ENCODE data around the gene SULT2B1.
"Not testable (repeated sequence)": the region's sequence is repeated elsewhere in the genome, so short reads cannot be mapped to it uniquely, and the experiment has no call there.

Gene SULT2B1

GRCh38 chr19:48516536-48516935, 35.4 kb upstream of the SULT2B1 start:
- no peak overlapping the region for H3K9ac ChIP-seq (ENCODE audit: insufficient read length, low read depth)
- TF ChIP-seq YY1 (IDR thresholded peaks at IDR 0.05; ENCODE audit: insufficient read depth, insufficient read length), result no peak
- no peak for TF ChIP-seq SUZ12 (IDR thresholded peaks at IDR 0.05; ENCODE audit: extremely low read depth, insufficient read depth, insufficient read length)
- no peak for TF ChIP-seq ZNF274 (IDR thresholded peaks at IDR 0.05; ENCODE audit: low read depth, low read length)

GRCh38 chr19:48518207-48518606, 33.8 kb upstream of the SULT2B1 start:
- TF ChIP-seq SUZ12 (IDR thresholded peaks at IDR 0.05; ENCODE audit: extremely low read depth, insufficient read depth, insufficient read length) (no peak), ZNF274 (IDR thresholded peaks at IDR 0.05; ENCODE audit: low read depth, low read length) (no peak), YY1 (IDR thresholded peaks at IDR 0.05; ENCODE audit: insufficient read depth, insufficient read length) (no peak)
- Histone ChIP-seq H3K27me3 (ENCODE audit: insufficient read depth, insufficient read length) (peaks cover 5% of the 10 kb centered on the region), H3K4me1 (ENCODE audit: insufficient read depth, insufficient read length) (peaks cover 2% of the 10 kb centered on the region), H3K9me3 (ENCODE audit: insufficient read depth, low read length) (no peaks in the 10 kb centered on the region), H3K9ac (ENCODE audit: insufficient read length, low read depth) (no peak overlapping the region), H3K36me3 (ENCODE audit: insufficient read depth, insufficient read length, low read length) (no peaks in the 10 kb centered on the region), H3K4me3 (ENCODE audit: insufficient read length, low read depth) (no peak overlapping the region)
- no peak for DNase-seq (ENCODE audit: low read depth, low spot score)

More at GRCh38 chr19:48516536-48516935, 35.4 kb upstream of the SULT2B1 start:
- Histone ChIP-seq H3K27me3 (ENCODE audit: insufficient read depth, insufficient read length) (peaks cover 20% of the 10 kb centered on the region), H3K4me1 (ENCODE audit: insufficient read depth, insufficient read length) (peaks cover 2% of the 10 kb centered on the region), H3K36me3 (ENCODE audit: insufficient read depth, insufficient read length, low read length) (no peaks in the 10 kb centered on the region), H3K4me3 (ENCODE audit: insufficient read length, low read depth) (no peak overlapping the region), H3K9me3 (ENCODE audit: insufficient read depth, low read length) (no peaks in the 10 kb centered on the region)
- DNase-seq (ENCODE audit: low read depth, low spot score), result no peak

- not testable (repeated sequence) for H3K4me1 ChIP-seq (ENCODE audit: insufficient read depth, insufficient read length); H3K9me3 ChIP-seq (ENCODE audit: insufficient read depth, low read length); DNase-seq (ENCODE audit: low read depth, low spot score); H3K36me3 ChIP-seq (ENCODE audit: insufficient read depth, insufficient read length, low read length); H3K27me3 ChIP-seq (ENCODE audit: insufficient read depth, insufficient read length); H3K4me3 ChIP-seq (ENCODE audit: insufficient read length, low read depth); H3K9ac ChIP-seq (ENCODE audit: insufficient read length, low read depth)
Measured at GRCh38 chr19:48519426-48519825, 32.5 kb upstream of the SULT2B1 start.

GRCh38 chr19:48520134-48520533, 31.8 kb upstream of the SULT2B1 start:
- Histone ChIP-seq H3K4me1 (ENCODE audit: insufficient read depth, insufficient read length) (no peaks in the 10 kb centered on the region), H3K36me3 (ENCODE audit: insufficient read depth, insufficient read length, low read length) (no peaks in the 10 kb centered on the region), H3K9me3 (ENCODE audit: insufficient read depth, low read length) (peaks cover 4% of the 10 kb centered on the region; the same call in 1 of the 2 replicates), H3K4me3 (ENCODE audit: insufficient read length, low read depth) (no peak overlapping the region), H3K27me3 (ENCODE audit: insufficient read depth, insufficient read length) (no peaks in the 10 kb centered on the region), H3K9ac (ENCODE audit: insufficient read length, low read depth) (no peak overlapping the region)
- no peak for TF ChIP-seq YY1 (IDR thresholded peaks at IDR 0.05; ENCODE audit: insufficient read depth, insufficient read length)
- no peak for TF ChIP-seq SUZ12 (IDR thresholded peaks at IDR 0.05; ENCODE audit: extremely low read depth, insufficient read depth, insufficient read length)
- no peak for TF ChIP-seq ZNF274 (IDR thresholded peaks at IDR 0.05; ENCODE audit: low read depth, low read length)
- DNase-seq (ENCODE audit: low read depth, low spot score), result no peak

- H3K9me3 ChIP-seq (ENCODE audit: insufficient read depth, low read length), result peaks cover 27% of the 10 kb centered on the region
- H3K36me3 ChIP-seq (ENCODE audit: insufficient read depth, insufficient read length, low read length), result no peaks in the 10 kb centered on the region
- H3K4me1 ChIP-seq (ENCODE audit: insufficient read depth, insufficient read length), result no peaks in the 10 kb centered on the region
Measured at GRCh38 chr19:48524221-48524620, 27.8 kb upstream of the SULT2B1 start.

GRCh38 chr19:48524732-48525131, 27.2 kb upstream of the SULT2B1 start:
- peaks cover 29% of the 10 kb centered on the region for H3K9me3 ChIP-seq (ENCODE audit: insufficient read depth, low read length)
- TF ChIP-seq SUZ12 (IDR thresholded peaks at IDR 0.05; ENCODE audit: extremely low read depth, insufficient read depth, insufficient read length) (no peak), ZNF274 (IDR thresholded peaks at IDR 0.05; ENCODE audit: low read depth, low read length) (no peak), YY1 (IDR thresholded peaks at IDR 0.05; ENCODE audit: insufficient read depth, insufficient read length) (no peak)
- H3K27me3 ChIP-seq (ENCODE audit: insufficient read depth, insufficient read length), result no peaks in the 10 kb centered on the region
- H3K4me1 ChIP-seq (ENCODE audit: insufficient read depth, insufficient read length), result no peaks in the 10 kb centered on the region
- no peak overlapping the region for H3K4me3 ChIP-seq (ENCODE audit: insufficient read length, low read depth)
- H3K9ac ChIP-seq (ENCODE audit: insufficient read length, low read depth), result no peak overlapping the region
- no peak for DNase-seq (ENCODE audit: low read depth, low spot score)
- no peaks in the 10 kb centered on the region for H3K36me3 ChIP-seq (ENCODE audit: insufficient read depth, insufficient read length, low read length)

More at GRCh38 chr19:48524221-48524620, 27.8 kb upstream of the SULT2B1 start:
- no peak for DNase-seq (ENCODE audit: low read depth, low spot score)
- Histone ChIP-seq H3K27me3 (ENCODE audit: insufficient read depth, insufficient read length) (no peaks in the 10 kb centered on the region), H3K9ac (ENCODE audit: insufficient read length, low read depth) (no peak overlapping the region), H3K4me3 (ENCODE audit: insufficient read length, low read depth) (no peak overlapping the region)
- TF ChIP-seq ZNF274 (IDR thresholded peaks at IDR 0.05; ENCODE audit: low read depth, low read length), result no peak
- TF ChIP-seq SUZ12 (IDR thresholded peaks at IDR 0.05; ENCODE audit: extremely low read depth, insufficient read depth, insufficient read length), result no peak
- TF ChIP-seq YY1 (IDR thresholded peaks at IDR 0.05; ENCODE audit: insufficient read depth, insufficient read length), result no peak

- Histone ChIP-seq H3K9ac (ENCODE audit: insufficient read length, low read depth) (no peak overlapping the region), H3K9me3 (ENCODE audit: insufficient read depth, low read length) (peaks cover 28% of the 10 kb centered on the region), H3K4me3 (ENCODE audit: insufficient read length, low read depth) (no peak overlapping the region), H3K4me1 (ENCODE audit: insufficient read depth, insufficient read length) (no peaks in the 10 kb centered on the region), H3K36me3 (ENCODE audit: insufficient read depth, insufficient read length, low read length) (no peaks in the 10 kb centered on the region), H3K27me3 (ENCODE audit: insufficient read depth, insufficient read length) (no peaks in the 10 kb centered on the region)
- no peak for DNase-seq (ENCODE audit: low read depth, low spot score)
- TF ChIP-seq SUZ12 (IDR thresholded peaks at IDR 0.05; ENCODE audit: extremely low read depth, insufficient read depth, insufficient read length) (no peak), YY1 (IDR thresholded peaks at IDR 0.05; ENCODE audit: insufficient read depth, insufficient read length) (no peak), ZNF274 (IDR thresholded peaks at IDR 0.05; ENCODE audit: low read depth, low read length) (no peak)
Measured at GRCh38 chr19:48529156-48529555, 22.8 kb upstream of the SULT2B1 start.
